Right atrium auricular region (tissue), 2 donors: ENCODE results near the gene NGEF. TPM values are rescaled to one million over a fixed set of nuclear protein-coding genes. Genes with fewer than 3 reads are reported as not detected.
A peak's percentile ranks its signal among the peaks of the same experiment; 100 is the strongest.

Source experiments
- DNase-seq: peaks from one replicate; pipeline ENCODE4 v3.0.0-alpha.2; 2019; ENCODE audit warnings: low spot score
- H3K27ac ChIP-seq, 2 donors: fragments of 200-600 bp; sonication (generic); 1 replicate in 1 of 2; 2 replicates in 1 of 2; pipeline ENCODE4 v1.5.1; 2016 to 2019
- H3K27me3 ChIP-seq, 2 donors: fragments of 200-600 bp; sonication (generic); one replicate each; pipeline versions ENCODE4 v1.5.1 to v1.6.0; 2017 to 2019
- H3K36me3 ChIP-seq: fragments of 200-600 bp; sonication (generic); one replicate; pipeline ENCODE4 v1.5.1; 2016
- H3K4me1 ChIP-seq, 2 donors: fragments of 200-600 bp; sonication (generic); one replicate each; pipeline versions ENCODE4 v1.5.1 to v1.6.0; 2017 to 2019
- H3K4me3 ChIP-seq, 2 donors: fragments of 200-600 bp; sonication (generic); 1 replicate in 1 of 2; 2 replicates in 1 of 2; pipeline ENCODE4 v1.5.1; 2017 to 2019; ENCODE audit warnings: mild to moderate bottlenecking in 1 of 2, moderate library complexity in 1 of 2
- H3K9me3 ChIP-seq, 2 donors: fragments of 200-600 bp; sonication (generic); one replicate each; pipeline ENCODE4 v1.5.1; 2019
- total RNA-seq, 2 donors: library from RNA; depleted of rRNA; stranded (reverse); fragments of >200 nt; gene quantifications; one replicate each; pipeline ENCODE4 v1.1.0, GENCODE V29; 2016
- TF ChIP-seq, protein P1 (sequence below), 2 donors: fragments of 200-600 bp; sonication (generic); IDR thresholded peaks; one replicate each; pipeline ENCODE4 v1.5.1; 2019; ENCODE audit warnings: antibody characterized with exemption in 2 of 2

Gene NGEF
- total RNA-seq, 2 donors from 2014 or later: 1.4 to 4.8 TPM

DNA sequence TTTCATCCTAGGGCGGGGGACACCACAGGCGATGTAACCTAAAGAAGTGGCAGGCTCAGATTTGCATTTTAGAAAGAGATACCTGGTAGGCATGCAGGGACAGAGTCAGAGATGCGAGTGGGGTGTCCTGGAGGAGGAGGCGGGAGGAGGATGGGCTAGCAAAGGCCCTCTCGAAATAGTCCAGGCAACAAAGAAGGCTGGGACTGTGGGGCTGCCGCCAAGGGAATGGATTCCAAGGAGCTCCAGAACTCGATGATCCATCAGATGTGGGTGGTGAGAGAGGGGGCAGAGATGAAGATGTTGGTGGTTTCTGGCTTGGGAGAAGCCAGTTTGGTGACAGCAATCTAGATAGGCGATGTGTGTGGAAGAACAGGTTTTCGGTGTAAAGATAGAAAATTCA is 34.6 kb upstream of the NGEF start:
- H3K27ac ChIP-seq: no peak overlapping the region
- peaks cover 0 to 17% of the 10 kb centered on the region in 2 donors for H3K4me1 ChIP-seq
- no peaks in the 10 kb centered on the region for H3K36me3 ChIP-seq
- no peaks in the 10 kb centered on the region for H3K27me3 ChIP-seq
- H3K9me3 ChIP-seq: no peaks in the 10 kb centered on the region
- DNase-seq: no peak
- TF ChIP-seq, protein P1, sequence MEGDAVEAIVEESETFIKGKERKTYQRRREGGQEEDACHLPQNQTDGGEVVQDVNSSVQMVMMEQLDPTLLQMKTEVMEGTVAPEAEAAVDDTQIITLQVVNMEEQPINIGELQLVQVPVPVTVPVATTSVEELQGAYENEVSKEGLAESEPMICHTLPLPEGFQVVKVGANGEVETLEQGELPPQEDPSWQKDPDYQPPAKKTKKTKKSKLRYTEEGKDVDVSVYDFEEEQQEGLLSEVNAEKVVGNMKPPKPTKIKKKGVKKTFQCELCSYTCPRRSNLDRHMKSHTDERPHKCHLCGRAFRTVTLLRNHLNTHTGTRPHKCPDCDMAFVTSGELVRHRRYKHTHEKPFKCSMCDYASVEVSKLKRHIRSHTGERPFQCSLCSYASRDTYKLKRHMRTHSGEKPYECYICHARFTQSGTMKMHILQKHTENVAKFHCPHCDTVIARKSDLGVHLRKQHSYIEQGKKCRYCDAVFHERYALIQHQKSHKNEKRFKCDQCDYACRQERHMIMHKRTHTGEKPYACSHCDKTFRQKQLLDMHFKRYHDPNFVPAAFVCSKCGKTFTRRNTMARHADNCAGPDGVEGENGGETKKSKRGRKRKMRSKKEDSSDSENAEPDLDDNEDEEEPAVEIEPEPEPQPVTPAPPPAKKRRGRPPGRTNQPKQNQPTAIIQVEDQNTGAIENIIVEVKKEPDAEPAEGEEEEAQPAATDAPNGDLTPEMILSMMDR (IDR thresholded peaks at IDR 0.05): no peak
- H3K4me3 ChIP-seq: no peak overlapping the region

DNA sequence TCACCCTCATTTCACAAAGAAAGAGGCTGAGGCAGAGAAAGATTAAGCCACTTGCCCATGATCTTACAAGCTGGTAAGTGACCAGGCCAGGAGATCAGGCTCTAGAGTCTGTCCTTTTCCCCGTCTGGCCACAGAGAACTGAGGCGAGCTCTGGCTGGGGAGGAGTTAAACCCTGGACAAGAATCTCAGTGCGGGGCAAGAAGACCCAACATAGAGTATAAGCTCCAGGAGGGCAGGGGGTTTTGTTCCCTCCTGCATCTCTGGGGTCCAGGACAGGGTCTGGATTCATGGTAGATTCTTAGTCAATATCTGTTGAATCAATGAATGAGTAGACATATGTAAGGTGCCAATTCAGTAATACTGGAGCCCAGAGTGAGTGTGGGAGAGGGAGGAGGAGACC is 34.1 kb upstream of the NGEF start:
- no peak overlapping the region for H3K4me3 ChIP-seq
- H3K27ac ChIP-seq: no peak overlapping the region
- peaks cover 0 to 17% of the 10 kb centered on the region in 2 donors for H3K4me1 ChIP-seq
- no peaks in the 10 kb centered on the region for H3K27me3 ChIP-seq
- H3K36me3 ChIP-seq: no peaks in the 10 kb centered on the region
- no peak for DNase-seq
- TF ChIP-seq, protein P1 (IDR thresholded peaks at IDR 0.05): no peak
- no peaks in the 10 kb centered on the region for H3K9me3 ChIP-seq

DNA sequence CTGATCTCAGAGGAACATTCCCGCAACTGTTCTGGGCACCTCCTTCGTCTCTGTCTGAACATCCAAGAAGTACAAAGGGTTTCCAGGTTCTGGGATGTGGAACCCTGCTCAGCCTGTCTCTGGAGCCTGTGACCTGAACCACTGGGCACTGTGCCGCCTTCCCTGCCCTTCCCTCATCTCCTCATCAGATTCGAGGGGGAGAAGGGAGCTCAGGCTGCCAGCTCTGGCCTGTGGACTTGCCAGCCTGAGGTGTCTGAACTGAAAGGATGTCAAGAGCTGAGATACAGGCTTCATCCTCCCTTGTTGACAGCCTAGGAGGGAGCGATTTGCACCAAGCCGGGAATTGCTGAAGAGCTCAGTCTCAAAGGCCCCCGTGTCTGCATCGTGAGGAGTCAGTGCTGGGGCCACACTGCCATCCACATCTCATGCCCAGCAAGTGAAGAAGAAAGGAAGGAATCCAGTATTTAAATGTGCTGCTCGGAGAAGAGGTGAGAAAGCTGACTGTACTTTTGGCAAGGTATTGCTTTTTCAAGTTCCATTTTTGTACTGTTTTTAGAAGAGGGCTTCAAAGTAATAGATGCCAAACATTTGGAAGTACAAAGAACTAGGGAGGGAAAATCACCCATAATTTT is 32.0 kb upstream of the NGEF start:
- H3K4me1 ChIP-seq: peaks cover 0 to 5% of the 10 kb centered on the region in 2 donors
- DNase-seq: no peak
- H3K9me3 ChIP-seq: no peaks in the 10 kb centered on the region
- no peak overlapping the region for H3K27ac ChIP-seq
- no peaks in the 10 kb centered on the region for H3K36me3 ChIP-seq
- H3K27me3 ChIP-seq: no peaks in the 10 kb centered on the region
- TF ChIP-seq, protein P1 (IDR thresholded peaks at IDR 0.05): no peak
- H3K4me3 ChIP-seq: no peak overlapping the region

DNA sequence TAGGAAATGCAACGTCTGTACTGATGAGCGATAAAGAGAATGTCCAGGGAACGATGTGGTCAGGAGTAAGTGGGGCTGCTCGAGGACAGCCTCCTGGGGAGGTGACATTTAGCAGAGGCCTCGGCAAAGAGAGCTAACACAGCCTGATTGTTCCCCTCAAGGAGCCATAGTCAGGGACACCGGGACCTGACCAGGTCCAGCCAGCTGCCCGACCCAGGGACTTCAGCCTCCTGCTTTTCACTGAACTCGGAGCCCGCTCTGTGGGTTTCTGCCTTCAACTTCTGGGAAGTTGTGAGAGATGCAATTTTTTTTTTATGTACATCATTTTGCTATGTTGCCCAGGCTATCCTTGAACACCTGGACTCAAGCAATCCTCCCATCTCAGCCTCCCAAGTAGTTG is 29.5 kb upstream of the NGEF start:
- Histone ChIP-seq H3K4me1 (peaks cover 0 to 5% of the 10 kb centered on the region in 2 donors), H3K4me3 (no peak overlapping the region), H3K9me3 (no peaks in the 10 kb centered on the region), H3K27me3 (no peaks in the 10 kb centered on the region), H3K36me3 (no peaks in the 10 kb centered on the region), H3K27ac (no peak overlapping the region)
- TF ChIP-seq, protein P1 (IDR thresholded peaks at IDR 0.05): no peak
- no peak for DNase-seq

DNA sequence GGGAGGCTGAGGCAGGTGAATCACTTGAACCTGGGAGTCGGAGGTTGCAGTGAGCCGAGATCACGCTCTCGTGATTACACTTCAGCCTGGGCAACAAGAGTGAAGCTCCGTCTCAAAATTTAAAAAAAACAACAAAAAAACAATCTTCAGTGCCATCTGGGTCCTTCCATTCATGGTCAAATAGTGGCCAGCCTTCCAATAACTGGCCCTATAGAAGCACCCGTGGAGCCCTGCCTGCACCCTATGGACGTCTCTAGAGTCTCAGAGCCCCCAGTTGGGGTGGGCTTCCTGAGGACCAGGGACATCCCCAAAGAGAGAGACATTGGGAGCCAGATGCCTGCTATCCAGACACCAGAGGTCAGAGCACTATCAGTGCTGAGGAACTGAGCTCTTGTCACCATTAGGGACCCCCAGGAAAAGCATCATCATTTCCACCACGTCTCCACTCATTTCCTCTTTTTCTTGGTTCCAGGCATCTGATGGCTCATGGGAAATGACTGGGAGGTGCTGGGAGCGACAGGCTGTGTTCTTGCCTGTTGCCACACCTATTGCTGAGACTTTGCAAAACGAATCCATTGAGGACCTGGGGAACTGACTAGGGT is 28.8 kb upstream of the NGEF start:
- no peak for DNase-seq
- Histone ChIP-seq H3K4me3 (no peak overlapping the region), H3K27me3 (no peaks in the 10 kb centered on the region), H3K4me1 (peaks cover 0 to 5% of the 10 kb centered on the region in 2 donors), H3K27ac (no peak overlapping the region), H3K36me3 (no peaks in the 10 kb centered on the region), H3K9me3 (no peaks in the 10 kb centered on the region)
- TF ChIP-seq, protein P1 (IDR thresholded peaks at IDR 0.05): peak in 1 of 2 donors; percentile 14
